Stimulated activated CD8-positive, alpha-beta memory T cell treated with anti-CD3 and anti-CD28 coated beads, Interleukin-4, amount 100 ng/mL, for 4 hours (primary cell): ENCODE measurements around the gene MPPED1.

ENCODE experiments used
- DNase-seq, 2 donors: peaks; one replicate each; pipeline ENCODE4 v3.0.0-alpha.2; 2020; ENCODE audit warnings: low read depth in 2 of 2, low spot score in 1 of 2

The MPPED1 gene

DNA sequence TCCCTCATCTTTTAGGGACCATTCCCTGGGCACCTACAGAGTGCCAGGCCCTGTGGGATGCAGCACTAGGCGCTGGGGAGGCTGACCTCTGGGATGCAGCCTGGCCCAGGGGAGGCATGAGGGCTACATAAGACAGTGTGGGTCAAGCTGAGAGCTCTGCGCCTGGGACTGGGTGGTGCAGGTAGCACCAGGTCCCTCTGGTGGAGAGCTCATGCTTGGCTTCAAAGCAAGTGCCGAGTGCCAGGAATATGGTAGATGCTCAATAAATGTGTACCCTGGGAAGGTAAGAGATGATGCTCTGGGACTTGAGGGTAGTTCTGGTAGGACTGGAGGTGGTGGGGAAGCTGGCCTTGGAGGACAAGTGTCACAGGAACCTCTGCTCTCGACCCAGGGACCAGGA is 2.0 kb upstream of the MPPED1 start:
- no peak for DNase-seq

DNA sequence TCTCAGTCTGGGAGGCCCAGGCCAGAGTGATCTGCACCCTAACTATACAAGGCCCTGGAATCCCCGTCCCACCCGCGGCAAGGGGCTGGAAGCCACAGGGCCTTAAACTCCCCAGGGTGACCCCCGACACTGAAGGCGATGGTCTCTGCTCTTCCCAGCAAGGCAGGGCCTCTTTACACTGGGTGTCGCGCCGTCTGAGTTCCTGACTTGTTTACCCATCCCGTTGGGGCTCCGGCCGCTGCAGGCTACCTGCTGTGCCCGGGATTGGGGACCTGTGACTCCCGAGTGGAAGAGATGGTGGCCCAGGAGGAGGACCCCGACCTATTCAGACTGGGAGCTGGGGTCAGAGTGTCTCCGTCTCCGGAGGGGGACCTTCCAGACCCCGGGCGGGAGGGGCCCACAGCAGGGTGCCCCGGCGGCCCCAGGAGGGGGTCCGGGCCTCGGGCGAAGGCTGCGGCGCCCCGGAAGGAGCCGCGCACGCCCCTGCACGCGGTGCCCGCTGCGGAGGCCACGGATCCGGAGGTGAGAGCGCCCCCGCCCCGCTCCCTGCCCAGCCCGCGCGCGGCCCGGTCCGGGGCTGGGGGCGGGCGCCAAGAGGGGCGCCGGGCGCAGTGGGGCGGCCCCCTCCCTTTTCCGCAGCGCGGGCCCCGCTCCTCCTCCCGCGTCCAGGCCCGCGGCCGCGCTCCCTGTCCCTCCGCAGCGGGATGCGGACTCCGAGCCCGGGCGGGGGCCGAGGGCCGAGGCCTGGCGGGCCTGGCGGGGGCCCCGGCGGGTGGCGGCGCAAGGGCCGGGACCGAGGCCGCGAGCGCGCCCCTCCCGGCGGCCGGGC is 560 bp upstream of the MPPED1 start:
- no peak for DNase-seq

GRCh38 chr22:43412808-43413795 is 1.3 kb downstream of the MPPED1 start:
- no peak for DNase-seq

DNA sequence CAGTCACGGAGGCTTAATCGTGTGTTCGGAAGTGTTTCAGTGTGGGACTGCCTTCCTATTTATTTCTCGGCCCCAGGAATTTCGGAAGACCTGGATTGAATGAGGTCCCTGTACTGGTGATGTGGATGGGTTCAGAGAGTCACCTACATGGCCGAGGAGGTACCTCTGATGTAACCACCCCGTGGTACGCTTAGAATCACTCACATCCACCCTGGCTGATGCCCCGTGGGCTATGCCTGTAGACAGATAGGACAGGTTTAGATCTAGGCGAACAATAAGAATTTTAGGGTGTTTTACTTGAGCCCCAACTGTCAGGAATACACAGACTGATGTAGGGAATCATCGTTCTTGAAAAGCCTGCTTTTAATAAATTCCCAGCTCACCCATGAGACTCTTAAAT is 2.0 kb downstream of the MPPED1 start:
- no peak for DNase-seq

GRCh38 chr22:43415681-43416080 is 3.9 kb downstream of the MPPED1 start:
- DNase-seq: no peak

- no peak for DNase-seq
Observed at GRCh38 chr22:43417555-43417954, 5.7 kb downstream of the MPPED1 start.

- DNase-seq: no peak
Observed at GRCh38 chr22:43418079-43418825, 6.4 kb downstream of the MPPED1 start.

GRCh38 chr22:43419371-43420080 is 7.7 kb downstream of the MPPED1 start:
- DNase-seq: no peak

- DNase-seq: no peak
Observed at GRCh38 chr22:43421046-43421665, 9.3 kb downstream of the MPPED1 start.

- no peak for DNase-seq
Observed at GRCh38 chr22:43421914-43422615, 10.3 kb downstream of the MPPED1 start.

DNA sequence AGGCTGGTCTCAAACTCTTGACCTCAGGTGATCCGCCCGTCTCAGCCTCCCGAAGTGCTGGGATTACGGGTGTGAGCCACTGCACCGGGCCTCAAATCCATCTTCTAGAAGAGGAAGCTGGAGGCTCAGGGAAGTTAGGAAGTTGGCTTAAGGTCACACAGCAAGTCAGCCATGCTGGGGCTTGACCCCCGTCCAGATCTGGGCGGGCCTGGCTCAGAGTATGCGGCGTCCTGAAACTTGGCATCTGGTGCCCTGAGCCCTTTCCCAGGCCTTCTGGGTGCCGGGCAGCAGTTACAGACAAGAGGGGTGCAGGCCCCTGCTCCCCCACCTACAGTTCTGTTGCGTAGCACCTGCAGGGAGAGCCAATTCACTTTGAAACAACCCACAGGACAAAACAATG is 11.2 kb downstream of the MPPED1 start:
- DNase-seq: no peak

DNA sequence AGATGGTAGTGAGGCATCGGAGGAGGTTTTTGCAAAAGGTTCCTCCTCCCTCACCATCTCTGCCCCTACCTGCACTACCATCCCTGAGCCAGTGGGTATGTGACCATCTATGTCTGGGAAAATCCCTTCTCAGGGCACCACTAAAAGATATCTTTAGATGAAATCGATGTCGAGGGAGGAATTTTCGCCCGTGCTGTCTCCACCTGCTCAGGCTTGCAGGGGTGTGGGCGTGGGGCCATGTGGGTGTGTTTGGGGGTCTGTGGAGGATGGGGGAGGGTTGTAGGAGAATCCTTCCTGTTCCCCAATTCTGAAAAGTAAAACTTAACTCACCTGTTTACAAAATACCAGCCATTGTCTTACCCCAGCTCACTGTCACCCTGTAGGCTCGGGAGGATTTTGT is 12.4 kb downstream of the MPPED1 start:
- no peak for DNase-seq

DNA sequence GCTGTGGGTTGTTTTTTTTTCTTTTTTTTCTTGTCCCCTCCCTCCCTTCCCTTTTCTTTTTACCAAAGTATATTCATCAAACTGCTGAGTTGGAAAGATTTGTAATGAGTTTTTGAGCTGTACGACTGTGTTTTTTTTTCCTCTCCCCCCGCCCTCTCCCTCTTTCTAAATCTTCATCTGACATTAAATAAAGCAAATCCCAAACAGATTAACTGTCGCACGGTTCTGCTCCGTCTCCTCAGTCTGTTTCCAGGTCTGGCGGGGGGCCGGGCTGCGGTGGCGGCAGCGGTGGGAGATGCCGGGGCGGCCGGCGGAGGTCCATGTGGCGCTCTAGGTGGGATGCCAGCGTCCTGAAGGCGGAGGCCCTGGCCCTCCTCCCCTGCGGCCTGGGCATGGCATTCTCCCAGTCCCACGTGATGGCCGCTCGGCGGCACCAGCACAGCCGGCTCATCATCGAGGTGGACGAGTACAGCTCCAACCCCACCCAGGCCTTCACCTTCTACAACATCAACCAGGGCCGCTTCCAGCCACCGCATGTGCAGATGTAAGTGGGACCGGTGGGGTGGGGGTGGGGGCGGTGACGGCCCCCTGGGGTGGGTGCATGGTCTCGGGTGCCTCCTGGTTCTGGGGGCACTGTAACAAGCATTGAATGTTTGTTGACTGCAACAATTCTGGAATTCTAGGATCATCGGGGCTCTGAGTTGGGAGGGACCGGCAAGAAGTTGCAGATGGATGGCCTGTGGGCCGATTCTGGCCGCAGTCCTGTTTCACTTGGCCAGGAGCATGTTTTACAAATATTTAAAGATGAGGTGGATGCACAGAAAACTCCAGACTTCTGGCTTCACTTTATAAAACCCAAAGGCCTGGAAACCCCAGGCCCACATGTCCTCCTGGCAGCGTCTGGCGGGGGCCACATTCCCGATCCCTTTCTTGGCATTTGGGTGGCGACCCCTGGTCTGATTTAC is 13.1 kb downstream of the MPPED1 start:
- DNase-seq: no peak

GRCh38 chr22:43425976-43426785 is 14.4 kb downstream of the MPPED1 start:
- DNase-seq: no peak

DNA sequence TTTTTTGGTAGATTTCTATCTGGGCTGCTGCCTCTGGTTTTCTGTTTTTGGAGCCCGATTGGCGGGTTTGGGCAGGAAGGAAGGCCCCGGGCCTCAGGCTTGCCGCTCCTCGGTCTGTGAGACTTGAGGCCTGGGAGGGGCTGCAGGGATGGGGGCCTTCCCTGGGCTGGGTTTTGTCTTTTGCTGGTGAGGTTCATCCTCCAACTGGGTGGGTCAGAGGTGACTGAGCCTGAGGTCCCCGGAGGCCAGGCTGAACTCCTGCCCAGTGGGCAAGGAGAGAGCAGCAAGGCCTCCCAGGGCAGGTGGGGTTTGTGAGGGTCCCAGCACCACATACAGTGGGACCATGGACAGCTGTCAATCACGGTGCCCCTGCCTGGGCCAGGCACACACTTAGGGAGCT is 15.0 kb downstream of the MPPED1 start:
- no peak for DNase-seq

DNA sequence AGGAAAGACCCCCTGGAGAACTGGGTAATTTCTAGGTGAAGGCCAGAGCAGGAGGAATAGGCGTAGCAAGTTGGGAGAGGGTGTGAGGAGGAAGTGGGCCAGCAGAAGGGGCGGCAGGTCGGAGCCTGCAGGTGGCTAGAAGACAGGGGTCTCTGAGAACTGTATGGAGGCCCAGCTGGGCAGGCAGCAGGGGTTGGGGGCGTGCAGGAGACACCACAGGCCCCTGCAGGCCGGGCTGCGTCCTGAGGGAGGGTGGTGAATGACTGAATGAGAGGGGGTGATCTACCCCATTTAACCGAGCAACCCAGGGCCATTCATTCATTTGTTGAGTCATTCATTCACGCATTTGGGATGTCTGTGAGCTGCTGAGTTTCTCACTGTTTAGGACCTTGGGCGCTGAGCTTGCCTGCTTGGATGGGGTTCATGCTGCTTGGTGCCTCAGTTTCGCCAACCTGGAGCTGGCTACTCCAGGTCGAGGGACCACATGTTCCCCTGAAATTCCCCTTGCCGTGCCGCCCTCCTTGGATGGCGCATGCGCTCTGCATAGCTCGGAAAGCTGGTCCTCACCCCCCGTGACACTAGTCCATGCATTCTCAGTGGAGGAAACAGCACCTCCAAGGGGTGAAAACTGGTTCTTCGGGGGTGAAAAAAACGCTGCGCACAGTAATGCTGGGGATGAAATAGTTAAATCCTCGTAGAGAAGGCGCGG is 15.6 kb downstream of the MPPED1 start:
- DNase-seq: no peak

- DNase-seq: no peak
Observed at GRCh38 chr22:43428005-43428485, 16.2 kb downstream of the MPPED1 start.
